Measurements from ENCODE around the gene SSR2.
"Not testable (repeated sequence)": the region's sequence is repeated elsewhere in the genome, so short reads cannot be mapped to it uniquely, and the experiment has no call there.

SSR2 gene

GRCh38 chr1:155990005-155990739 is 30.6 kb downstream of the SSR2 start:
- no peak for DNase-seq

- DNase-seq, result peak; percentile 42
Measured at GRCh38 chr1:155989242-155990004, 31.3 kb downstream of the SSR2 start.

- DNase-seq, result not testable (repeated sequence)
Measured at GRCh38 chr1:155984903-155985645, 35.7 kb downstream of the SSR2 start.

GRCh38 chr1:155984341-155984740 is 36.4 kb downstream of the SSR2 start:
- DNase-seq, result peak; percentile 12

- peak; percentile 60 for DNase-seq
Measured at GRCh38 chr1:155983191-155984024, 37.3 kb downstream of the SSR2 start.

- no peak for DNase-seq
Measured at GRCh38 chr1:155982106-155982505, 38.6 kb downstream of the SSR2 start.

- no peak for DNase-seq
Measured at GRCh38 chr1:155981266-155982088, 39.3 kb downstream of the SSR2 start.

- no peak for DNase-seq
Measured at GRCh38 chr1:155979597-155980343, 41.0 kb downstream of the SSR2 start.

- DNase-seq, result no peak
Measured at GRCh38 chr1:155978973-155979429, 41.8 kb downstream of the SSR2 start.

- peak; percentile 59 for DNase-seq
Measured at GRCh38 chr1:155978325-155978972, 42.3 kb downstream of the SSR2 start, which contains the start of gene ARHGEF2. ARHGEF2 (minus strand) TSS chr1:155978547; CDS start chr1:155978427, 120 bp downstream.

GRCh38 chr1:155977690-155978324 is 42.9 kb downstream of the SSR2 start:
- no peak for DNase-seq

- no peak for DNase-seq
Measured at GRCh38 chr1:155976913-155977689, 43.6 kb downstream of the SSR2 start.

- peak; percentile 86 for DNase-seq
Measured at GRCh38 chr1:155976062-155976912, 44.5 kb downstream of the SSR2 start.

- DNase-seq, result no peak
Measured at GRCh38 chr1:155975375-155976061, 45.2 kb downstream of the SSR2 start.

- peak; percentile 64 for DNase-seq
Measured at GRCh38 chr1:155974208-155975115, 46.3 kb downstream of the SSR2 start.

- no peak for DNase-seq
Measured at GRCh38 chr1:155973723-155974122, 47.0 kb downstream of the SSR2 start.
